Left ventricle myocardium inferior (tissue), 1 donor: Measurements from ENCODE around the gene RBP4. TPM values are rescaled to one million over a fixed set of nuclear protein-coding genes. Genes with fewer than 3 reads are reported as not detected.

Experiments
- DNase-seq: peaks from one replicate; pipeline ENCODE4 v3.0.0-alpha.2; 2020
- H3K27ac ChIP-seq: fragments of 200-600 bp; replicated peaks from 2 replicates; pipeline ENCODE4 v1.8.0; 2021
- H3K27me3 ChIP-seq: fragments of 200-600 bp; 2 replicates; pipeline ENCODE4 v1.8.0; 2021; ENCODE audit warnings: low read depth
- H3K36me3 ChIP-seq: fragments of 200-600 bp; 2 replicates; pipeline ENCODE4 v1.8.0; 2021
- H3K4me1 ChIP-seq: fragments of 200-600 bp; 2 replicates; pipeline ENCODE4 v1.8.0; 2021
- H3K4me3 ChIP-seq: fragments of 200-600 bp; 2 replicates; pipeline ENCODE4 v1.8.0; 2021; ENCODE audit warnings: mild to moderate bottlenecking, moderate library complexity
- H3K9me3 ChIP-seq: fragments of 200-600 bp; replicated peaks from 2 replicates; pipeline ENCODE4 v1.8.0; 2021
- CTCF ChIP-seq: fragments of 200-600 bp; IDR thresholded peaks from 2 replicates; pipeline ENCODE4 v1.8.0; 2021; ENCODE audit warnings: antibody characterized with exemption, mild to moderate bottlenecking, borderline replicate concordance
- intact Hi-C: fragments of 100-400 bp; cut with micrococcal nuclease; formaldehyde crosslinking; loops from one replicate; pipeline ENCODE4 v1.11.0; 2022
- total RNA-seq: library from RNA; stranded (reverse); fragmentation: NEBNext Ultra II Directional; extraction: Animal tissue kit (Norgen Biotek cat#: 25700); gene quantifications from one replicate; pipeline ENCODE4 v1.2.1, GENCODE V29; 2021
- donor health status: DM: no; HTN: yes; CAD: no; lungs with severe emphysema.

The RBP4 gene
- total RNA-seq, 1 donor from 2014 or later = 1.1 TPM

- Histone ChIP-seq H3K4me3 (no peak overlapping the region), H3K27me3 (peaks cover 33% of the 10 kb centered on the region), H3K4me1 (no peaks in the 10 kb centered on the region), H3K27ac (no peak overlapping the region), H3K36me3 (no peaks in the 10 kb centered on the region), H3K9me3 (peaks cover 10% of the 10 kb centered on the region)
- no peak for TF ChIP-seq CTCF
- intact Hi-C loops = no loop called here
- DNase-seq = no peak
Measured at GRCh38 chr10:93579985-93580711, 20.9 kb downstream of the RBP4 start.

GRCh38 chr10:93579089-93579488, 21.9 kb downstream of the RBP4 start:
- intact Hi-C loops = no loop called here
- Histone ChIP-seq H3K27me3 (peaks cover 33% of the 10 kb centered on the region), H3K4me3 (no peak overlapping the region), H3K4me1 (no peaks in the 10 kb centered on the region), H3K36me3 (no peaks in the 10 kb centered on the region), H3K27ac (no peak overlapping the region), H3K9me3 (peaks cover 10% of the 10 kb centered on the region)
- TF ChIP-seq CTCF = no peak
- DNase-seq = no peak

GRCh38 chr10:93577565-93577964, 23.5 kb downstream of the RBP4 start:
- no peaks in the 10 kb centered on the region for H3K4me1 ChIP-seq
- TF ChIP-seq CTCF = no peak
- no peak for DNase-seq

GRCh38 chr10:93576888-93577287, 24.1 kb downstream of the RBP4 start:
- Histone ChIP-seq H3K4me3 (no peak overlapping the region), H3K36me3 (no peaks in the 10 kb centered on the region), H3K27me3 (peaks cover 40% of the 10 kb centered on the region), H3K4me1 (no peaks in the 10 kb centered on the region), H3K27ac (no peak overlapping the region), H3K9me3 (peaks cover 10% of the 10 kb centered on the region)
- TF ChIP-seq CTCF = no peak
- DNase-seq = no peak
- intact Hi-C loops = no loop called here

More at GRCh38 chr10:93577565-93577964, 23.5 kb downstream of the RBP4 start:
- Histone ChIP-seq H3K27me3 (peaks cover 35% of the 10 kb centered on the region), H3K4me3 (no peak overlapping the region), H3K9me3 (peaks cover 10% of the 10 kb centered on the region), H3K36me3 (no peaks in the 10 kb centered on the region), H3K27ac (no peak overlapping the region)
- intact Hi-C loops = no loop called here

GRCh38 chr10:93573924-93574323, 27.1 kb downstream of the RBP4 start:
- Histone ChIP-seq H3K36me3 (no peaks in the 10 kb centered on the region), H3K27ac (no peak overlapping the region), H3K4me3 (no peak overlapping the region), H3K4me1 (no peaks in the 10 kb centered on the region), H3K9me3 (no peaks in the 10 kb centered on the region), H3K27me3 (peaks cover 35% of the 10 kb centered on the region)
- TF ChIP-seq CTCF = no peak
- DNase-seq = no peak
- intact Hi-C loops = no loop called here
